GM13976 (cell line): Measurements from ENCODE around the gene SEL1L.

Experiments
- DNase-seq: peaks from one replicate; pipeline ENCODE4 v3.0.0; 2012; ENCODE audit warnings: low spot score
- CTCF ChIP-seq: IDR thresholded peaks from 2 replicates; pipeline ENCODE4 v1.5.1; 2012; ENCODE audit warnings: borderline replicate concordance, mild to moderate bottlenecking; ENCODE audit not compliant: insufficient read depth; ENCODE audit errors: extremely low read depth, missing control alignments, control extremely low read depth
- in situ Hi-C: fragments of 300-500 bp; cut with MboI; formaldehyde crosslinking; loops from one replicate; pipeline ENCODE4 v1.12.0; 2022; ENCODE audit warnings: low sequenced_read_pairs, mixed read lengths, inconsistent platforms; ENCODE audit not compliant: unreplicated experiment

SEL1L gene

GRCh38 chr14:81509321-81509720 lies 24.3 kb downstream of the SEL1L start:
- no peak for DNase-seq
- in situ Hi-C loops = no loop called here
- no peak for TF ChIP-seq CTCF

- in situ Hi-C loops = no loop called here
- no peak for TF ChIP-seq CTCF
- no peak for DNase-seq
Measured at GRCh38 chr14:81506487-81506886, 27.2 kb downstream of the SEL1L start.

- no peak for DNase-seq
- in situ Hi-C loops = no loop called here
- no peak for TF ChIP-seq CTCF
Measured at GRCh38 chr14:81504864-81505263, 28.8 kb downstream of the SEL1L start.

GRCh38 chr14:81485781-81486180 lies 47.9 kb downstream of the SEL1L start:
- in situ Hi-C loops = no loop called here
- TF ChIP-seq CTCF = no peak
- DNase-seq = no peak

- in situ Hi-C loops = no loop called here
- no peak for TF ChIP-seq CTCF
- no peak for DNase-seq
Measured at GRCh38 chr14:81485372-81485771, 48.3 kb downstream of the SEL1L start.

GRCh38 chr14:81484120-81484519 lies 49.5 kb downstream of the SEL1L start:
- TF ChIP-seq CTCF = no peak

GRCh38 chr14:81480741-81481140 lies 52.9 kb downstream of the SEL1L start:
- in situ Hi-C loops = no loop called here
- no peak for TF ChIP-seq CTCF
- DNase-seq = no peak

More at GRCh38 chr14:81484120-81484519, 49.5 kb downstream of the SEL1L start:
- in situ Hi-C loops = no loop called here
- DNase-seq = no peak
